GM12878 (cell line): Measurements from ENCODE around the gene KCNJ12. TPM values are rescaled to one million over a fixed set of nuclear protein-coding genes. Genes with fewer than 3 reads are reported as not detected.

Source experiments
- ATAC-seq: fragments of 200-7000 bp; cut with Tn5 transposase; 3 replicates; pipeline ENCODE4 v1.9.1; 2020; ENCODE audit warnings: mild to moderate bottlenecking, moderate library complexity
- BruUV-seq: library from RNA; stranded (reverse); fragments of 400-500 nt; replicated peaks from 2 replicates; lab custom pipeline; 2021; lab: Mats Ljungman, UMichigan
- CTCF ChIA-PET: fragments of 300-600 bp; sonication (Branson Sonifier 250); formaldehyde crosslinking; extraction: SDS; loops from one replicate; lab custom pipeline; 2021; ENCODE audit warnings: inconsistent platforms; lab: Yijun Ruan, JAX
- POLR2A ChIA-PET: fragments of 350-600 bp; formaldehyde crosslinking; extraction: SDS; loops from one replicate; lab custom pipeline; 2021; ENCODE audit warnings: inconsistent platforms; lab: Charles Lee
- RAD21 ChIA-PET: fragments of 300-600 bp; sonication (Branson Sonifier 250); formaldehyde crosslinking; loops from one replicate; lab custom pipeline; 2023; ENCODE audit warnings: antibody characterized with exemption; ENCODE audit not compliant: unreplicated experiment; lab: Charles Lee
- SMC1A ChIA-PET: fragments of 300-600 bp; sonication (Branson Sonifier 250); formaldehyde crosslinking; loops from one replicate; lab custom pipeline; 2023; ENCODE audit not compliant: unreplicated experiment, uncharacterized antibody; lab: Charles Lee
- DNase-seq: peaks from one replicate; pipeline ENCODE4 v3.0.0-alpha.2; 2011; ENCODE audit warnings: low read depth, low spot score
- FAIRE-seq: peaks from 3 replicates; lab custom pipeline; 2011; peaks lifted over from hg19 to GRCh38; lab: Jason Lieb, UNC
- H2AFZ ChIP-seq: 2 replicates; pipeline ENCODE4 v1.6.0; 2011; ENCODE audit warnings: low read depth, low read length, control low read depth; ENCODE audit not compliant: control insufficient read depth
- H3K27ac ChIP-seq: 2 replicates; pipeline ENCODE4 v1.5.1; 2011; ENCODE audit warnings: control low read depth; ENCODE audit not compliant: control insufficient read depth, insufficient read depth
- H3K27me3 ChIP-seq, 2 experiments: replicated peaks in 1 of 2; 2 replicates each; pipeline versions ENCODE4 v1.6.0 to v1.6.1; 2011; ENCODE audit warnings: low read length in 1 of 2; ENCODE audit not compliant: control insufficient read depth in 2 of 2, insufficient read depth in 2 of 2
- H3K36me3 ChIP-seq, 2 experiments: 2 replicates each; pipeline ENCODE4 v1.5.1; 2011; ENCODE audit warnings: low read length in 1 of 2; ENCODE audit not compliant: control insufficient read depth in 2 of 2, insufficient read depth in 2 of 2
- H3K4me1 ChIP-seq: 2 replicates; pipeline ENCODE4 v1.6.1; 2011; ENCODE audit warnings: mild to moderate bottlenecking, low read length, moderate library complexity, mixed read lengths; ENCODE audit not compliant: control insufficient read depth, insufficient read depth
- H3K4me2 ChIP-seq: 2 replicates; pipeline ENCODE4 v1.6.0; 2011; ENCODE audit warnings: control low read depth; ENCODE audit not compliant: control insufficient read depth, insufficient read depth
- H3K4me3 ChIP-seq: fragments of 200-600 bp; sonication (generic); 2 replicates; pipeline ENCODE4 v1.5.1; 2016
- H3K79me2 ChIP-seq: 2 replicates; pipeline ENCODE4 v1.6.0; 2011; ENCODE audit warnings: low read length; ENCODE audit not compliant: control insufficient read depth, insufficient read depth
- H3K9ac ChIP-seq: 2 replicates; pipeline ENCODE4 v1.8.0; 2011; ENCODE audit warnings: low read length, control low read depth, mixed read lengths; ENCODE audit not compliant: control insufficient read depth, insufficient read depth
- H3K9me3 ChIP-seq: replicated peaks from 3 replicates; pipeline ENCODE4 v1.5.1; 2011; ENCODE audit warnings: mild to moderate bottlenecking, low read length; ENCODE audit not compliant: control insufficient read depth, insufficient read depth
- H4K20me1 ChIP-seq: 2 replicates; pipeline ENCODE4 v1.6.0; 2011; ENCODE audit not compliant: control insufficient read depth, insufficient read depth
- ATF7 ChIP-seq: fragments of 450-650 bp; IDR thresholded peaks from 2 replicates; pipeline ENCODE4 v1.6.1; 2016; ENCODE audit warnings: low read depth, mild to moderate bottlenecking
- CTCF ChIP-seq, 3 experiments: IDR thresholded peaks in 2 of 3; conservative IDR thresholded peaks in 1 of 3; 2 replicates each; pipeline ENCODE4 v1.5.1; 2011; ENCODE audit warnings: low read depth in 3 of 3, low read length in 3 of 3, mild to moderate bottlenecking in 3 of 3, control low read depth in 2 of 3, moderate library complexity in 2 of 3, inconsistent platforms in 1 of 3, mixed read lengths in 1 of 3; ENCODE audit not compliant: control insufficient read depth in 2 of 3, insufficient read depth in 1 of 3; ENCODE audit errors: extremely low read depth in 1 of 3
- RAD21 ChIP-seq: IDR thresholded peaks from 2 replicates; pipeline ENCODE4 v1.6.1; 2011; ENCODE audit warnings: mild to moderate bottlenecking, low read depth, low read length, moderate library complexity; ENCODE audit not compliant: insufficient read depth
- SMC3 ChIP-seq: IDR thresholded peaks from 2 replicates; pipeline ENCODE4 v1.6.1; 2011; ENCODE audit warnings: low read length, improper control_type of control experiment, borderline replicate concordance
- WGBS: methylation state at CpG from one replicate; pipeline ENCODE4 v1.1.6; 2016; ENCODE audit warnings: low lambda C conversion rate; ENCODE audit not compliant: insufficient replicate concordance, insufficient coverage; ENCODE audit errors: missing lambda C conversion rate; 5-methylcytosine and 5-hydroxymethylcytosine counted together
- in situ Hi-C: fragments of 300-500 bp; cut with MboI; formaldehyde crosslinking; loops from 9 replicates; pipeline ENCODE4 v1.14.3; 2018; ENCODE audit warnings: mixed read lengths
- intact Hi-C: fragments of 100-400 bp; cut with micrococcal nuclease; formaldehyde crosslinking; loops from one replicate; pipeline ENCODE4 v1.14.2; 2022; ENCODE audit not compliant: unreplicated experiment
- polyA plus RNA-seq, 11 experiments: library from polyadenylated mRNA; depleted of rRNA in 4 of 11; unstranded in 6 of 11; stranded (reverse) in 5 of 11; fragments of >200 nt; fragmentation: Nextera tagmentation in 4 of 11; fragmentation: Illumina TruSeq in 1 of 11; extraction: Ambion mirVana in 4 of 11; extraction: Trizol in 1 of 11; gene quantifications; 1 replicate in 1 of 11; 2 replicates in 10 of 11; pipeline versions ENCODE4 v1.2.1 to v1.2.3, GENCODE V29; 2011 to 2016; ENCODE audit warnings: inconsistent platforms in 2 of 11, missing spikeins in 2 of 11, low read depth in 1 of 11
- total RNA-seq, 4 experiments: library from RNA; depleted of rRNA in 3 of 4; stranded (reverse); fragments of >200 nt in 3 of 4; fragmentation: Illumina TruSeq in 1 of 4; extraction: Trizol in 1 of 4; gene quantifications; 2 replicates each; pipeline versions ENCODE4 v1.2.1 to v1.2.3, GENCODE V29; 2013 to 2021

Gene KCNJ12
- total and polyA plus RNA-seq, 10 of the 15 experiments (the other 5 are each of a cell fraction or from before 2014, with no cell fraction given): 0.04 to 0.21 (median 0.09) TPM; not detected in 3

- no TSS peak for BruUV-seq
- intact Hi-C loops (loop anchor here (2.0 to 10.0 kb wide), 2 partner anchors 53 to 333 kb away; partner anchors contain the start of gene DHRS7B), in situ Hi-C loops (no loop called here)
- Histone ChIP-seq H3K27me3 (peaks cover 0 to 2% of the 10 kb centered on the region in 2 experiments; a peak in 2 of 4 replicates), H3K4me1 (no peaks in the 10 kb centered on the region), H3K9ac (no peak overlapping the region), H3K79me2 (no peaks in the 10 kb centered on the region), H3K9me3 (no peaks in the 10 kb centered on the region), H3K4me3 (no peak overlapping the region), H3K4me2 (no peak overlapping the region), H3K27ac (no peak overlapping the region), H4K20me1 (no peaks in the 10 kb centered on the region), H2AFZ (no peak overlapping the region), H3K36me3 (no peaks in the 10 kb centered on the region)
- ChIA-PET RAD21 (interaction anchor here (0.6 to 1.3 kb wide), 2 partner anchors 56 to 68 kb away, joined by 3 to 10 read pairs; no protein-coding TSS in a partner anchor), SMC1A (interaction anchor here (0.7 to 2.6 kb wide), 3 partner anchors 55 to 365 kb away, joined by 3 to 8 read pairs (median 4); no protein-coding TSS in a partner anchor), POLR2A (interaction anchor here (0.5 to 0.6 kb wide), 2 partner anchors 53 to 143 kb away, joined by 3 to 4 read pairs; no protein-coding TSS in a partner anchor), CTCF (interaction anchor here (0.6 to 2.6 kb wide), 7 partner anchors 12 to 447 kb away, joined by 3 to 43 read pairs (median 3); no protein-coding TSS in a partner anchor)
- WGBS: 11% methylated on average over 28 of the region's 36 CpGs
- FAIRE-seq (peak; percentile 52), DNase-seq (peak; percentile 8), ATAC-seq (peak; percentile 98)
- TF ChIP-seq SMC3 (peak; percentile 40; the same call in 1 of the 2 replicates), ATF7 (no peak), RAD21 (peak; percentile 52), CTCF (IDR thresholded peaks at IDR 0.05 in 2 of 3, conservative IDR thresholded peaks at IDR 0.05 in 1 of 3; ENCODE audit: control insufficient read depth in 2 of 3, extremely low read depth in 1 of 3, insufficient read depth in 1 of 3, low read depth in 3 of 3, low read length in 3 of 3) (peak; percentile 67 to 84 (median 70))
Observed at GRCh38 chr17:21457051-21458026, 81.2 kb downstream of the KCNJ12 start.
